Raji (cell line): Measurements from ENCODE around the gene SSBP3.

Experiments
- POLR2A ChIP-seq: IDR thresholded peaks from 2 replicates; pipeline ENCODE4 v1.6.1; 2011; ENCODE audit warnings: low read depth, low read length, control low read depth; ENCODE audit not compliant: insufficient read depth

SSBP3 gene

DNA sequence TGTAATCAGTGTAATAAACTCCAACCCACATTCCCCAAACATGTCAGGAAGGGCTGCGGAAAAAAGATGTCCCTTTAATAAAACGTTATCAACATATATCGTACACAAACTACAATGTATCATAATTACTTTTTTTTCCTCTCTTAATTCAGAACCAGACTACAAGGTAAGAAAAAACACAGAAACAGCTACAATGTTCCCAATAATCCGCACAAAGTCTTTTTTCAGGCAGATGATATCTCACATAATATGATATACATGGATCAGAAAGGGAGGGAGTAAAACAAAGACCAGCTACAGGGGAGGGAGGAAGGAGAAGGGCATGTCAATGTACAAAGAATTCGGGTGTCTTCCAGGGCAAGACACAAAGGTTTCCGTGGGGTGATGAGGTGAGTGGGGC, 180.8 kb downstream of the SSBP3 start:
- no peak for TF ChIP-seq POLR2A

- TF ChIP-seq POLR2A: no peak
These were observed 182.0 kb downstream of the SSBP3 start for GRCh38 chr1:54224233-54224632.

GRCh38 chr1:54223441-54224202, 182.6 kb downstream of the SSBP3 start:
- TF ChIP-seq POLR2A: no peak

DNA sequence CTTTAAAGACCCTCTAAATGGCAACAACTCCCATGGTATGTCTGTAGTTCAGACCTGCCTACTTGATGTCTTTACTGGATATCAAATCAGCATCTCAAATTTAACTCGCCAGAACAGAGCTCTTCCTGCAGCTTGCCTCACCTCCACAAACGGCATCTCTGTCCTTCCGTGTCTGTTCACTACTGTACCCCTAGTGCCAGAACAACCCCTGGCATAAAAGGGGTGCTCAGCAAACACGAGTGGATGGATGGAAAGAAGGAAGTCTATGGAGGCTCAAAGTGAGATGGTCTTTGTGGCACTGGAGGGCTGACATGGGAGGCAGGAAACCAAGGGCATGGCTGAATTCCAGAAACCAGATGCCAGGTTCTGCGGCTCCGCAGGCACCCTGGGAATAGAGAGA, 183.5 kb downstream of the SSBP3 start:
- TF ChIP-seq POLR2A: no peak

DNA sequence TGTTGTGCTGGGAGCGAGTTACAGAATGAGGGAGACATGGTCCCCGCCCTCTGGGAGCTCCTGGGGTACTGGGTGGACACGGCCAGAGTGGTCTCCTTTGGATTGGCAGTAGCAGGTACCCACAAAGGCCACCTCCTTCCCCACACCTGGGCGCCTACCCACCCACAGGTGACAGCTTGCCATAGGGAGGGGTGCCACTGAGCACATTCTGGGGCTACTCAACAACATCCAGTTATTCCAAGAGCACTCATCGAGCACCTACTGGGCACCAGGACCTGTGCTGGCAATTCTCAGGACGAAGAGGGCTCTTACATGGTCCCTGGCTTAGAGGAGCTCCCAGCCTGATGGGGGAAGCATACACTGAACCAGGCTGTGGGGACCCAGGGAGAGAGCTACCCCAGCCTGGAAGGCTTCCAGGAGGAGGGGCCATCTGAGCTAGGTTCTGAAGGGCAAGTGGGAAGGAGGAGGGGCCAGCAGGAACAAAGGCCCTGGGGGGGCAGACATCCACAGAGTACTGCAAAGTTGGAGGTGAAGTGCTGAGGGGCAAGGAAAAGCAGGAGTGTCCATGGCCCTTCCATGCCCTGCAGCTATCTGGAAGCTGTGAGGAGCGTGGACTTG, 184.2 kb downstream of the SSBP3 start:
- TF ChIP-seq POLR2A: no peak

GRCh38 chr1:54221113-54221834, 184.9 kb downstream of the SSBP3 start:
- no peak for TF ChIP-seq POLR2A

DNA sequence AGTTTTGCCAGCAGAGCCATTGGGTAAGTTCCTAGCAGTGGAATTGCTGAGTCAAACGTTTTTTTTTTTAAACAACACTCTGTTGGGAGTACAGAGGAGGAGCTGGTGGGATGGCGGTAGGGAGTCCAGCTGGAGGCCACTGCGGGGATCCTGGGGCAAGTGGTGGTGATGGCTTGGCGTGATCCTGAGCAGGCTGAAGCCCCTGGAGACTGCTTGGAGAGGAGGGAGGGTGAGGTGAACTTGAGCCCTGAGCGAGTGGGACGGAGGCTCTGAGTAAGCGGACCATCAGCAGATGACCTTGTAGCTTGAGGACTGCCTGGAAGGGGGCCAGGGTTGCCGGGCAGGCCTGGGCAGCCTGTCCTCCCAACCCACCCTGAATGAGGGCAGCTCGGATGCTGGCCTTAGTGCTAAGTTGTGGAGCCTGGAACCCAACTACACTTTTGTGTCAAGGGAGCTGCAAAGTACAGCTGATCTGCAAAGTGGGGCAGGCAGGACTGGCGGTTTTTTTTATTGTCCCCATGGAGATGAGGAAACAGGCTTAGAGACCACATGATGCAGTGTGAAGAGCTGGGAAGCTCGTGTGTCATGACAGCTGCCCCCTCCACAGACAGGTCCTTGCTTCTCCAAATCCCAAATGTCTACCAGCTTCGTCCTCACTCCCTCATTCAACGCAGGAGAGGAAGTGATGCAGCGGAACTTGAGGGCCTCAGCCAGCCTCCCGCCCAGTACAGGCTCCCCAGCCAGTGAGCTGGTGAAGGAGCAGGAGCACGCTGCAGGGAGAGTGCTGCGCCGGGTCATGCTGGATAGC, 186.0 kb downstream of the SSBP3 start:
- no peak for TF ChIP-seq POLR2A

- no peak for TF ChIP-seq POLR2A
These were observed 186.5 kb downstream of the SSBP3 start for GRCh38 chr1:54219688-54220003.

DNA sequence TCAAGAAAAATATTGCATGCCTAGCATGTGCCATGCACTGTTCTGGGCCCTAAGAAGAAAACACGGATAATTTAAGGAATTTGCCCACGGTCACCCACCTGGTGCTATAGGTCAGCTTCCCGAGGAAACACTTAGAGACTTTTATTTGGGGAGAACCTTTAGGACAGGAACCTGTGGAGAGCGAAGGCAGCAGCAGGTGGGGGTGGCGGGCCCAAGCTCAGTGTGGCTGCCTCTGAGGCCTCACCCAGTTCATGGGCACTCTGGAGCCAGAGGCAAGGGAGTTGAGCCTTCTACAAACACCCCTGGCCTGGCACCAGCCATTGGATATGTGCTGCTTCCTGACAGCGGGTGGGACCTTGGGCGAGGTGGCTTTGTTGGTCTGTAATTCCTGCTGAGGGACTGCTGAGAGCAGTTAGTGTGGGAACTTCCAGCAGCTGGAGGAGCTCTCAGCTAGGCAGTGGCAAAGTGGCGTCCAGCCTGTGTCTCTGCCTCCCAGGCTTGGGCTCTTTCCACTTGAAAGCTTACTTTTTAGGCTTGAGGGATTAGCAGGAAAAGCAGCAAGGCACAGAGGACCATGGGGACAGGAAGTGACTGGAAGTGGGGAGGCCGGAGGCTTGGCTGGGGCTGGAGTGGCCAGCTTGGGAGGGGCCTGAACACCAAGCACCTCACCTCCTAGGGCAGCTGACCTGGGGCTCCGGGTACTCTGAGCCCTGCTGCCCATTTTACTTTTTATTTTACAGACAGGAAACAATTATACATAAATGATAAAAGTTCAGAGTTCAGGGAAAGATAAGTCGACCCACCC, 187.1 kb downstream of the SSBP3 start:
- no peak for TF ChIP-seq POLR2A

DNA sequence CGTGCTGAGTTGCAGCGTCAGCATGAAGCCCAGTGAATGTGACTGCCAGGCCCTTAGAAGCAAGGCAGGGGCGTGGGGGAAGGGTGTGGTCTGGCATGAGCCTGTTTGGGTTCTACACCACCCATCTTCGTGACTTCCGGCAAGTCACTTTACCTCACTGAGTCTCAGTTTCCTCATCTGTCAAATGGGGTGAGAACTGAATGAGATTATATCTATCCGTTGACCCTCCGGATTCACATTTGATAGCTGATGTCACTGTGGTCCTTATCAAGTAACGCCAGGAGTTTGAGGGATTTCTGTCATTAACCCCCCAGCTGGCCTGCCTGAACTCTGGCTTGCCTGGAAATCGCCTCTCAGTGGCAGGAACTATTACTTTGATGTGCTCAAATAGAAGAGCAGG, 190.7 kb downstream of the SSBP3 start:
- TF ChIP-seq POLR2A: no peak

GRCh38 chr1:54212872-54213271, 193.3 kb downstream of the SSBP3 start:
- TF ChIP-seq POLR2A: no peak

GRCh38 chr1:54207287-54207686, 198.9 kb downstream of the SSBP3 start:
- no peak for TF ChIP-seq POLR2A

- TF ChIP-seq POLR2A: no peak
These were observed 202.0 kb downstream of the SSBP3 start for GRCh38 chr1:54204199-54204598.

DNA sequence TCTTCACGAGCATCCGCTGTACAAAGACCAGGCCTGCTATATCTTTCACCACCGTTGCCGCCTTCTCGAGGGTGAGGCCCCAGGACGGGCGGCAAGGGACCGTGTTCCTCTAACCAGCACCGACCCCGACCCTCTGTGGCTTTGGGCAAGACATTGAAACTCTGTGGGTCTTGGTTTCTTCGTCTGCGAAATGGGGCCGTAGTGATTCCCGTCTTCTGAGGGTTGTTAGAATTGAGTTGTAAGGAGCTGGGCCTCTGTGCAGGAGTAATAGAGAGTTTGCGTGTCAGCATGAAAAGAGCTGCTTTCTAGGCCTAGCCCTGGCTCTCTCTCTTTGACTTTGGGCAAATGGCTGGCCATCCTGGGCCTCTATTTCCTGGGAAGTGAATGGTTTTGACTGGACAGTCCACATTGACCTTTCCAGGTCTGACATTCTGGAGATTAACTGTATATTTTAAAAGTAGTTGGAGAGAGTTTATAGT, 205.6 kb downstream of the SSBP3 start:
- no peak for TF ChIP-seq POLR2A

- peak; percentile 91 for TF ChIP-seq POLR2A
These were observed 206.3 kb downstream of the SSBP3 start, which contains the start of the genes CYB5RL and MRPL37 for GRCh38 chr1:54199765-54200518. CYB5RL (minus strand) TSS chr1:54200030; CDS start chr1:54195616, 4,414 bp downstream. MRPL37 (plus strand) TSS chr1:54200167; CDS start chr1:54200244, 77 bp downstream.
